HepG2 (cell line): ENCODE data around the gene C14orf119.

Experiments
- FOXP1 ChIP-seq, 2 experiments: fragments of 450-650 bp in 1 of 2; IDR thresholded peaks; 2 replicates each; pipeline ENCODE4 v1.6.1; 2017 to 2018; ENCODE audit warnings: antibody characterized with exemption in 1 of 2
- MXI1 ChIP-seq: IDR thresholded peaks from 3 replicates; pipeline ENCODE4 v1.6.1; 2012; ENCODE audit warnings: low read depth, low read length, inconsistent platforms, borderline replicate concordance
- NR3C1 ChIP-seq: sonication (generic); formaldehyde crosslinking; IDR thresholded peaks from 2 replicates; pipeline ENCODE4 v1.4.0; 2020; ENCODE audit warnings: missing genetic modification reagents
- POLR2A ChIP-seq, 2 experiments: IDR thresholded peaks; 2 replicates each; pipeline ENCODE4 v1.6.1; 2011; ENCODE audit warnings: low read depth in 2 of 2, low read length in 2 of 2, mild to moderate bottlenecking in 1 of 2, moderate library complexity in 1 of 2; ENCODE audit not compliant: insufficient read depth in 1 of 2
- RNF2 ChIP-seq: fragments of 450-650 bp; conservative IDR thresholded peaks from 2 replicates; pipeline ENCODE4 v1.6.1; 2016; ENCODE audit warnings: low read depth
- SRSF9 ChIP-seq: fragments of 200-400 bp; formaldehyde crosslinking; IDR thresholded peaks from 2 replicates; pipeline ENCODE4 v1.6.1; 2018; ENCODE audit warnings: borderline replicate concordance, mild to moderate bottlenecking, low read depth, low read length; ENCODE audit not compliant: insufficient read depth, poor library complexity, severe bottlenecking
- STAT5B ChIP-seq: sonication (generic); formaldehyde crosslinking; IDR thresholded peaks from 2 replicates; pipeline ENCODE4 v1.4.0; 2020; ENCODE audit warnings: missing genetic modification reagents
- ZIK1 ChIP-seq: sonication (generic); formaldehyde crosslinking; IDR thresholded peaks from 2 replicates; pipeline ENCODE4 v1.5.0; 2020; ENCODE audit warnings: mild to moderate bottlenecking, low read depth, missing genetic modification reagents, borderline replicate concordance
- TF ChIP-seq, protein P1 (sequence below): sonication (generic); formaldehyde crosslinking; IDR thresholded peaks from 2 replicates; pipeline ENCODE4 v1.4.0; 2020; ENCODE audit warnings: missing genetic modification reagents
- TF ChIP-seq, protein P2 (sequence below): IDR thresholded peaks from 2 replicates; pipeline ENCODE4 v1.6.1; 2012; ENCODE audit warnings: inconsistent platforms
- TF ChIP-seq, protein P3 (sequence below): sonication (generic); formaldehyde crosslinking; IDR thresholded peaks from 2 replicates; pipeline ENCODE4 v1.4.0; 2020; ENCODE audit warnings: missing genetic modification reagents, borderline replicate concordance
- TF ChIP-seq, protein P4 (sequence below), 2 experiments: sonication (generic) in 1 of 2; formaldehyde crosslinking in 1 of 2; IDR thresholded peaks; 2 replicates each; pipeline versions ENCODE4 v1.4.0 to v1.6.1; 2018 to 2020; ENCODE audit warnings: missing genetic modification reagents in 2 of 2, borderline replicate concordance in 1 of 2, low read depth in 1 of 2, mild to moderate bottlenecking in 1 of 2, missing biosample characterization in 1 of 2

DNA sequence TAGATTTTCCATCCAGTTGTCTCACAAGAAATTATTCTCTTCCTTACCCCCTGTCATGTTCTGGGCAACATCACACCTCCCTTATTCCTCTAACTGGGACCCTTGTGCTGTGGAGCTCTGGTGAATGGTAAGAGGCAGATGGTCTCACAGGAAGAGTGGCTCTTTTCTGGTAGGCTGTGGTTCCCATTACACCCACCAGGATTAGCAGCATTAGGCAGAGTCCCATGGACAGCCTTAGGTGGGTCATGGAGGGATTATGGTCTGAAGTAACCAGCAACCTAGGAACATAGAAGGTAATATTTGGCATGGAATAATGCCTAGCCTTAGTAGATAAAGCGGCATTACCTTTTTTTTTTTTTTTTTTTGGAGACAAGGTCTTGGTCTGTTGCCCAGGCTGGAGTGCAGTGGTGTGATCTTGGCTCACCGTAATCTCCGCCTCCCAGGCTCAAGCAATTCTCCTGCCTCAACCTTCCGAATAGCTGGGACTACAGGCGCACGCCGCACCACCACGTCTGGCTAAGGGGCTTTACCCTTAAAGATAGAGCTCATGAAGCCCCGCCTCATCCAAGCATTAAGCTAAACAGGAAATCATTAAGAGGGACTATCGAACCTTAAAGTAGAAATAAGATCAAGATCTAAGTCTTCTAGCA lies 4.0 kb downstream of the C14orf119 start:
- TF ChIP-seq POLR2A (IDR thresholded peaks at IDR 0.05; ENCODE audit: insufficient read depth in 1 of 2, low read depth in 2 of 2, low read length in 2 of 2) (no peak), STAT5B (no peak), RNF2 (no peak), MXI1 (no peak), FOXP1 (IDR thresholded peaks at IDR 0.05) (no peak), FOXP1 (CRISPR knock-in tag; IDR thresholded peaks at IDR 0.05) (no peak), SRSF9 (no peak), NR3C1 (CRISPR knock-in tag) (no peak), ZIK1 (CRISPR knock-in tag) (no peak)
- TF ChIP-seq, protein P1, sequence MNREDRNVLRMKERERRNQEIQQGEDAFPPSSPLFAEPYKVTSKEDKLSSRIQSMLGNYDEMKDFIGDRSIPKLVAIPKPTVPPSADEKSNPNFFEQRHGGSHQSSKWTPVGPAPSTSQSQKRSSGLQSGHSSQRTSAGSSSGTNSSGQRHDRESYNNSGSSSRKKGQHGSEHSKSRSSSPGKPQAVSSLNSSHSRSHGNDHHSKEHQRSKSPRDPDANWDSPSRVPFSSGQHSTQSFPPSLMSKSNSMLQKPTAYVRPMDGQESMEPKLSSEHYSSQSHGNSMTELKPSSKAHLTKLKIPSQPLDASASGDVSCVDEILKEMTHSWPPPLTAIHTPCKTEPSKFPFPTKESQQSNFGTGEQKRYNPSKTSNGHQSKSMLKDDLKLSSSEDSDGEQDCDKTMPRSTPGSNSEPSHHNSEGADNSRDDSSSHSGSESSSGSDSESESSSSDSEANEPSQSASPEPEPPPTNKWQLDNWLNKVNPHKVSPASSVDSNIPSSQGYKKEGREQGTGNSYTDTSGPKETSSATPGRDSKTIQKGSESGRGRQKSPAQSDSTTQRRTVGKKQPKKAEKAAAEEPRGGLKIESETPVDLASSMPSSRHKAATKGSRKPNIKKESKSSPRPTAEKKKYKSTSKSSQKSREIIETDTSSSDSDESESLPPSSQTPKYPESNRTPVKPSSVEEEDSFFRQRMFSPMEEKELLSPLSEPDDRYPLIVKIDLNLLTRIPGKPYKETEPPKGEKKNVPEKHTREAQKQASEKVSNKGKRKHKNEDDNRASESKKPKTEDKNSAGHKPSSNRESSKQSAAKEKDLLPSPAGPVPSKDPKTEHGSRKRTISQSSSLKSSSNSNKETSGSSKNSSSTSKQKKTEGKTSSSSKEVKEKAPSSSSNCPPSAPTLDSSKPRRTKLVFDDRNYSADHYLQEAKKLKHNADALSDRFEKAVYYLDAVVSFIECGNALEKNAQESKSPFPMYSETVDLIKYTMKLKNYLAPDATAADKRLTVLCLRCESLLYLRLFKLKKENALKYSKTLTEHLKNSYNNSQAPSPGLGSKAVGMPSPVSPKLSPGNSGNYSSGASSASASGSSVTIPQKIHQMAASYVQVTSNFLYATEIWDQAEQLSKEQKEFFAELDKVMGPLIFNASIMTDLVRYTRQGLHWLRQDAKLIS (CRISPR knock-in tag): no peak
- TF ChIP-seq, protein P2, sequence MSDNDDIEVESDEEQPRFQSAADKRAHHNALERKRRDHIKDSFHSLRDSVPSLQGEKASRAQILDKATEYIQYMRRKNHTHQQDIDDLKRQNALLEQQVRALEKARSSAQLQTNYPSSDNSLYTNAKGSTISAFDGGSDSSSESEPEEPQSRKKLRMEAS: no peak
- TF ChIP-seq, protein P3, sequence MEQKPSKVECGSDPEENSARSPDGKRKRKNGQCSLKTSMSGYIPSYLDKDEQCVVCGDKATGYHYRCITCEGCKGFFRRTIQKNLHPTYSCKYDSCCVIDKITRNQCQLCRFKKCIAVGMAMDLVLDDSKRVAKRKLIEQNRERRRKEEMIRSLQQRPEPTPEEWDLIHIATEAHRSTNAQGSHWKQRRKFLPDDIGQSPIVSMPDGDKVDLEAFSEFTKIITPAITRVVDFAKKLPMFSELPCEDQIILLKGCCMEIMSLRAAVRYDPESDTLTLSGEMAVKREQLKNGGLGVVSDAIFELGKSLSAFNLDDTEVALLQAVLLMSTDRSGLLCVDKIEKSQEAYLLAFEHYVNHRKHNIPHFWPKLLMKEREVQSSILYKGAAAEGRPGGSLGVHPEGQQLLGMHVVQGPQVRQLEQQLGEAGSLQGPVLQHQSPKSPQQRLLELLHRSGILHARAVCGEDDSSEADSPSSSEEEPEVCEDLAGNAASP (CRISPR knock-in tag): no peak
- TF ChIP-seq, protein P4, sequence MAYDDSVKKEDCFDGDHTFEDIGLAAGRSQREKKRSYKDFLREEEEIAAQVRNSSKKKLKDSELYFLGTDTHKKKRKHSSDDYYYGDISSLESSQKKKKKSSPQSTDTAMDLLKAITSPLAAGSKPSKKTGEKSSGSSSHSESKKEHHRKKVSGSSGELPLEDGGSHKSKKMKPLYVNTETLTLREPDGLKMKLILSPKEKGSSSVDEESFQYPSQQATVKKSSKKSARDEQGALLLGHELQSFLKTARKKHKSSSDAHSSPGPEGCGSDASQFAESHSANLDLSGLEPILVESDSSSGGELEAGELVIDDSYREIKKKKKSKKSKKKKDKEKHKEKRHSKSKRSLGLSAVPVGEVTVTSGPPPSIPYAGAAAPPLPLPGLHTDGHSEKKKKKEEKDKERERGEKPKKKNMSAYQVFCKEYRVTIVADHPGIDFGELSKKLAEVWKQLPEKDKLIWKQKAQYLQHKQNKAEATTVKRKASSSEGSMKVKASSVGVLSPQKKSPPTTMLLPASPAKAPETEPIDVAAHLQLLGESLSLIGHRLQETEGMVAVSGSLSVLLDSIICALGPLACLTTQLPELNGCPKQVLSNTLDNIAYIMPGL (CRISPR knock-in tag; IDR thresholded peaks at IDR 0.05; ENCODE audit: borderline replicate concordance in 1 of 2, low read depth in 1 of 2): no peak
